GM12891 (cell line): ENCODE data around the gene IP6K2. TPM values are rescaled to one million over a fixed set of nuclear protein-coding genes. Genes with fewer than 3 reads are reported as not detected.
"Not testable (repeated sequence)": the region's sequence is repeated elsewhere in the genome, so short reads cannot be mapped to it uniquely, and the experiment has no call there.

Experiments used
- DNase-seq: peaks from one replicate; pipeline ENCODE4 v3.0.0; 2011; ENCODE audit warnings: low spot score; ENCODE audit not compliant: insufficient read length
- FAIRE-seq: peaks from 2 replicates; lab custom pipeline; 2011; peaks lifted over from hg19 to GRCh38; lab: Jason Lieb, UNC
- PAX5 ChIP-seq: IDR thresholded peaks from 2 replicates; pipeline ENCODE4 v1.6.1; 2011; ENCODE audit warnings: low read length, moderate library complexity, mild to moderate bottlenecking; ENCODE audit not compliant: insufficient read depth, severe bottlenecking
- POLR2A ChIP-seq: IDR thresholded peaks from 2 replicates; pipeline ENCODE4 v1.6.1; 2011; ENCODE audit warnings: low read depth, low read length, control low read depth
- POLR2AphosphoS5 ChIP-seq: IDR thresholded peaks from 2 replicates; pipeline ENCODE4 v1.6.1; 2011; ENCODE audit warnings: low read depth, low read length, control low read depth
- POU2F2 ChIP-seq: IDR thresholded peaks from 2 replicates; pipeline ENCODE4 v1.6.1; 2011; ENCODE audit warnings: low read depth, mild to moderate bottlenecking, control low read depth, low read length, moderate library complexity
- SPI1 ChIP-seq: IDR thresholded peaks from 2 replicates; pipeline ENCODE4 v1.6.1; 2011; ENCODE audit warnings: low read depth, low read length, control low read depth
- TAF1 ChIP-seq: IDR thresholded peaks from 2 replicates; pipeline ENCODE4 v1.6.1; 2011; ENCODE audit warnings: low read depth, low read length, control low read depth
- polyA plus RNA-seq: library from polyadenylated mRNA; unstranded; fragments of >200 nt; gene quantifications from one replicate; pipeline ENCODE4 v1.2.1, GENCODE V29; 2012; ENCODE audit warnings: low read depth, missing spikeins, inconsistent platforms; ENCODE audit not compliant: missing spikeins

The IP6K2 gene
- 59.7 TPM for polyA plus RNA-seq

- FAIRE-seq = peak; percentile 99
- DNase-seq = peak; percentile 93
- TF ChIP-seq POU2F2 = no peak
- TF ChIP-seq SPI1 = no peak
- no peak for TF ChIP-seq PAX5
- peak; percentile 94 for TF ChIP-seq POLR2AphosphoS5
- peak; percentile 92 for TF ChIP-seq POLR2A
- TF ChIP-seq TAF1 = peak; percentile 88
These were observed at the start of gene IP6K2 for GRCh38 chr3:48716982-48717746. IP6K2 (minus strand) TSS chr3:48717221; CDS start chr3:48695291, 21,930 bp downstream.

- FAIRE-seq = no peak
- TF ChIP-seq TAF1 (no peak), SPI1 (no peak), POLR2AphosphoS5 (no peak), POU2F2 (no peak), PAX5 (no peak), POLR2A (no peak)
- no peak for DNase-seq
These were observed 48.4 kb upstream of the IP6K2 start for GRCh38 chr3:48765376-48765775.

GRCh38 chr3:48762816-48763215, 45.8 kb upstream of the IP6K2 start:
- no peak for TF ChIP-seq POLR2AphosphoS5
- TF ChIP-seq POLR2A = no peak
- no peak for TF ChIP-seq PAX5
- TF ChIP-seq TAF1 = no peak
- no peak for TF ChIP-seq POU2F2
- TF ChIP-seq SPI1 = no peak
- no peak for FAIRE-seq
- no peak for DNase-seq

- DNase-seq, FAIRE-seq: not testable (repeated sequence)
These were observed 43.0 kb upstream of the IP6K2 start for GRCh38 chr3:48759991-48760540.

GRCh38 chr3:48759531-48759930, 42.5 kb upstream of the IP6K2 start:
- FAIRE-seq = not testable (repeated sequence)

GRCh38 chr3:48759071-48759470, 42.0 kb upstream of the IP6K2 start:
- no peak for FAIRE-seq
- no peak for TF ChIP-seq TAF1
- TF ChIP-seq POLR2AphosphoS5 = no peak
- TF ChIP-seq PAX5 = no peak
- no peak for DNase-seq

More at GRCh38 chr3:48759531-48759930, 42.5 kb upstream of the IP6K2 start:
- not testable (repeated sequence) for DNase-seq

GRCh38 chr3:48756640-48757039, 39.6 kb upstream of the IP6K2 start:
- FAIRE-seq (no peak), DNase-seq (no peak)
- TF ChIP-seq SPI1 = no peak

- DNase-seq = no peak
- TF ChIP-seq POLR2A (no peak), PAX5 (no peak), TAF1 (no peak), POLR2AphosphoS5 (no peak), POU2F2 (no peak), SPI1 (no peak)
- peak; percentile 23 for FAIRE-seq
These were observed 33.8 kb upstream of the IP6K2 start for GRCh38 chr3:48750856-48751255.

- DNase-seq (no peak), FAIRE-seq (no peak)
- TF ChIP-seq POLR2AphosphoS5 (no peak), POLR2A (no peak), TAF1 (no peak), PAX5 (no peak), POU2F2 (no peak), SPI1 (no peak)
These were observed 31.7 kb upstream of the IP6K2 start for GRCh38 chr3:48748754-48749153.

- FAIRE-seq (no peak), DNase-seq (no peak)
- TF ChIP-seq TAF1 (no peak), POU2F2 (no peak), SPI1 (no peak), POLR2A (no peak), PAX5 (no peak), POLR2AphosphoS5 (no peak)
These were observed 30.7 kb upstream of the IP6K2 start for GRCh38 chr3:48747706-48748105.
